ENCODE results near the gene GRIN2A.

The GRIN2A gene

DNA sequence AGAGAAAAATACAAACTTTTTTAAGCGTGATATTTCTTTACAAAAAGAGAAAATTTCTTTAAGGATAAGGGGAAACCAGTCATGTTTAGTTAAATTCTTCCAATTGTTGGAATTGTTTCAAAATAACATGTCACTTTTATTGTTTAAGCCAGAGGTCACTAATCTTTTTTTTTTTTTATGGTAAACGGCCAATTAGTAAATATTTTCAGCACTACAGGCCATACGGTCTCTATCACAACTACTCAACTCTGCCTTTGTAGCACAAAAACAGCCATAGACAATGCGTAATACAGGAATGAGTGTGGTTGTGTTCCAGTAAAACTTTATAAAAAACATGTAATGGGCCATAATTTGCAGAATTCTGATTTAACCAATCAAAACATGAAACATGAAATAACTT, 401.4 kb downstream of the GRIN2A start:
- DNase-seq (ENCODE audit: low read depth in 2 of 3, low spot score in 2 of 3) = no peak

DNA sequence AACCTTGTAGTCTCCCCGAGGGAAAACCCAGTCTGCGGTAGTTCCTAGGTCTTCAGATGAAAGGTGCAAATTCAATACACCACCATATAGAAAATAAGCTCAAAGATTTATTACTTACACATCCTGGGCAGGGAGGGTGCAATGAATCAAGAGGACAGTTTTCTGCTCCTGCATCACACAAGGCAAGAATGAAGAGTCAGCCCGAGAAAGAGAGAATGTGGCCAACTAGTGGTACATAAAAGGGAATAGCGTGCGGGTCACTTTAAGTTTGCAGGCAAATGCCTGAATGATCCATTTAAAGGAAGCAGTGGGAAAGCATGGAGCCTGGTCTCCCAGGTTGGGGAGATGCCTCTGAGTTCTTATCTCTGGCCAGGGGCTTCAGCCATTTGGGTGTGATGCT, 403.4 kb downstream of the GRIN2A start:
- no peak for DNase-seq (ENCODE audit: low read depth in 2 of 3, low spot score in 2 of 3)

DNA sequence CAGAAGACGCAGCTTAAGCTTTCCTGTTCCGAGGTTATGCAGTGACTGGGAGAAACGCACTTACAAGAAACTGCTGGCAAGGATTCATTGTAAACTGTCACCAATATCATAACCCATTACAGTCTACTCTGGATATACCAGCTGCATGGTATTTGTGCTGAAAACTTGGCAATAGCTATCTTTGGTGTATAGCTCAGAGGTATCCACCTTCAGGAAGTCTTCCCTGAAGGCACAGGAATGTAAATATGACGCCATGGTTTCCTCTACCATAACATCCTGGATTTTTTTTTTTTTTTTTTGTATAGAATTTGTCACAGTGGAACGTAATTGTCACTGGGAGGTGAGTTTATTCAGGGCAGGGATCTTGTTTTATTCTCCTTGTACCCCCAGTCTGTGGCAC, 406.2 kb downstream of the GRIN2A start:
- no peak for DNase-seq (ENCODE audit: low read depth in 2 of 3, low spot score in 2 of 3)

DNA sequence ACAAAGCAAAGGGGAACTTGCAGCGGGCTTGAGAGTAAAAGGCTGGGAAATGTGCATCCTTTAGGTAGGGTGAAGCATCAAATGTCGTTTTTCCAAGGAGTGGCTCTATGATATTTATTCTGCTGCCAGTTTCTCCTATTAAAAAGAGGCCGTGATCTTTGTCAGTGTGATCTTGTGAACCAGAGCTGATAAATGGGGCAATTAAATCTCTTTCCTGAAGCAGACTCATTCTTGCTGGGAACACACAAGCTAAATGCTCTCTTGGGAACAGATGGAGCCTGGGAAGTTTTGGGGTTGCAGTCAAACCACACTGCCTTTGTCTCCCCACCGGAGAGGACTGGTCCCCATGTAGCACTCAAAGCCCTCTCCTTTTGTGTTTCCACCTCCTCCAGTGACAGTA, 408.9 kb downstream of the GRIN2A start:
- DNase-seq (ENCODE audit: low read depth in 2 of 3, low spot score in 2 of 3) = no peak

DNA sequence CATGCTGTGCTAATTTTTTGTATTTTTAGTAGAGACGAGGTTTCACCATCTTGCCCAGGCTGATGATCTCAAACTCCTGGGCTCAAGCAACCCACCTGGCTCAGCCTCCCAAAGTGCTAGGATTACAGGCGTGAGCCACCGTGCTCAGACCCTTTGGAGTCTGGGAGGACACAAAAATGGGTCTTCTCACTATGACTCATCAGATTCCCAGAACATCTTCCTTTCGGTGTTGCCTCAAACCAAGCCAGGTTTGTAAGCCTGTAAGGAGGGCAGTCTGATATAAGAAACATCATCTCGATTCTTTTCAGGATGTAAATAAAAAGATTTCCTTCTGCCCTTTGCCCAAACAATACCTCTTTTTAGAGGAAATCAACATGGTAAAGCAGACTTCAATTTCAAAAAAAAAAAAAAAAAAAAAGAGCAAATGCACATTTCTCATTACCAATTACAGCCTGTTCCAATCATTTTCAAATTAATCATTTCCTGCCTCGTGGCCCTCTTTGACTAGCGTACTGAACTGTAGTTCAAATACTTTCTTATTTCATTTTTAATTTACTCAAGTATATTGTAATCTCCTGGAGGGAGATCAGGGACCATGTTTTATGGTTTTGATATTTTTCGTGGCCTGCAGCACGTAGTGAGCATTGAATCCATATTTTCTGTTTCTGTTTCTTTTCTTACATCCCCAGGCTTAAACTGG, 409.6 kb downstream of the GRIN2A start:
- DNase-seq (ENCODE audit: low read depth in 2 of 3, low spot score in 2 of 3) = no peak

DNA sequence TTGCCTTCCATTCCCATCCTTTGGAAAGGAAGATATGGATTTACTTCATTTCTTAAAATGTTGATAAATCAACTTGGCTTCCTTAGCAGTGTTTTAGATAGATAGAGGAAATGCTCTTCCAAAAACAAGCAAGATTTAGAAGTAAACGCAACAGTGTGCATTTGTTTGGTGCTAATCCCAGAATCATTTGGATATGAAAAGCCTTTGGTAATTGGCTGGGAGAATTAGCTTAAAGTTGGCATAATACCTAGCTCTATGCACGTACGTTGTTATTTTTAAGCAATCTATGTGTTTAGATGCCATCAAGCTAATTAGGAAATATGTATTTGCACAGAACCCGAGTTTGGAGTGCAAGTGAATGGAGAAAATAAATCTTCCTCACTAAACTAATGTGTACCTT, 415.3 kb downstream of the GRIN2A start:
- no peak for DNase-seq (ENCODE audit: low read depth in 2 of 3, low spot score in 2 of 3)

DNA sequence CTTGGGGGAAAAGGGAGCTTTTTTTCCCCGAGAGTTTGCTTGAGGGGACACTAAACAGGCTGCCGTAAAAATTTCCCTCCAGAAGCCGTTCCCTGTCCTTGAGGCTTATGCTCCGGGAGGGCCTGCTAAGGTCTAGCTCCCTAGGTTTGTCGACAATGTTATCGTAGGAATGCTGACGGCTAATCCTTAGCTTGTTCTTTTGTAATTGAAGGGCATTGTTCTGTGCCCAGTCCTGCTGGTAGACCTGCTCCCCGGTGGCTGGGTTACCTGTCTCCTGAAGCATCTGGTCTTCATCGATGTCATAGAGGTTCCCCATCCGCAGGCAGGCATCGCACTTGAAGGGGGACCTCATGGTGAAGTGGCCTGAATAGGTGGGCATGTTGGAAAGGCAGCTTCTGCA, 418.7 kb downstream of the GRIN2A start:
- no peak for DNase-seq (ENCODE audit: low read depth in 2 of 3, low spot score in 2 of 3)

DNA sequence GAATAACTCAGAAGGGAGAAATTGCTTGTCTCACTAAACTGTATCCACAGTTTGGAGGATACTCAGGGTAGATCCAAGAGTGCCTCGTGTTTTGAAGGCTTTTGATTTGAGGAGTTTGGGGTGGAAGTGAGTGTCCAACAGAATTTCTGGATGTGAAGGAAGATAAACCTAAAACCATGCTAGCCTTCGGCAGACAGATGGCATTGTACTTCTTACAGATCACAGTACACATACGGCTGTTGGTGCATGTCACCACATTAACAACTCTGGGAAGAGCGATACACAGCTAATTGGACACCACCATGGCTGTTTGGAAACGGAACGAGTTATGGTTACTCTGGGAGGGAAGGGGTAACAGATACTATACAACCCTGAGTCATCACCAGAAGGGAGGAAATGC, 420.4 kb downstream of the GRIN2A start:
- no peak for DNase-seq (ENCODE audit: low read depth in 2 of 3, low spot score in 2 of 3)

DNA sequence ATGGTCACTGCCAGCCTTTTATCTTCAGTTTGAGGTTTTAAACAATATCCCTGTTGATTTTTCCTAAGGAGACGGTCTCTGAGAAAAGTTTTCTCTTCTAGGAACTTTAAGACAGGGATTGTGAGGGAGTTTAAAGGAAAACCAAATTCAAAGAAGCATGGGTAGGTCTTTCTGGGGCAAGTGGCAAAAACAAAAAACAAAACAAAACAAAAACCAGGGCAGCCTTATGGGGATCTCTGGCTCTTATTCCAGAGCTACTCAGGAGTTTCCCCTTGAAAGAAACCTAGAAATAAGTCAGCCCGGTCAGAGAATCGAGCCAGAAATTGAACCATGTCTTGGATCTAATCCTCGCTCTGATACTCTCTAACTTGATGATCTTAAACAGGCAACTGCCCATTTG, 424.5 kb downstream of the GRIN2A start:
- no peak for DNase-seq (ENCODE audit: low read depth in 2 of 3, low spot score in 2 of 3)

DNA sequence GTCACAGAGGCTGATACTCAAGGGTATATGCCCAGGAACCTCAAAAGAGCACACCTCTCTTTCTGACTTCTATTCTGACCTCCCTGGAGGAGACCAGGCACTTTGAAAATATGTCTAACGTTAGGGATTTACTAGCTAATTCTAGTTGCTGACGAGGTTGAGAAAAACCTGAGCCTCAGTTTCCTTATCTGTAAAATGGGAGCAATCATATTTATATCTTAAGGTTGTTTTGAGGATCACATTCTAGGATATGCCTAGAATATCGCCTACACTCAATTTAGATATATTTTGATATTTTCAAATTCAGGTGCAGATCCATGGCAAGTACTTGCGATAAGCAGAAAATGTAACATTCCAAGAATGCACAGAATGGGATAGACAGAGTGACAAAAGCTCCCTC, 425.8 kb downstream of the GRIN2A start:
- DNase-seq (ENCODE audit: low read depth in 2 of 3, low spot score in 2 of 3) = no peak

DNA sequence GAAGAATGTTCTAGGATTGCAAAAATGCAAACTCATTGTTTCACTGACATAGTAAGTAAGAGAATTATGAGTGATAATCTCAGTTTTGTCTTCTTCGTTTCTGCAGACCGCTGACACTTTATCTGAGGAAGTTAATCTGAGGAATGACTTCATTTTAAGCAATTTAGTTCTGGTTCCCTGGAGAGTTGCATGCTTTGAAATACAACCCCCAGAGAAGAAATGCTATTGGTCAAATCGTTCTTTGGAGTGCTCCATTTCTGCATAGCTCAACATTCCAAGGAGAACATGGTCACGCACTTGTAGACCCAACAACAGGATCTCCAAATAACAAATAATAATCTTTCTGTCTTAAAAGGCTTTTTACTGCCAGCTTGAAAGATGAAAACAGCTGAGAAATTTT, 427.1 kb downstream of the GRIN2A start:
- no peak for DNase-seq (ENCODE audit: low read depth in 2 of 3, low spot score in 2 of 3)

DNA sequence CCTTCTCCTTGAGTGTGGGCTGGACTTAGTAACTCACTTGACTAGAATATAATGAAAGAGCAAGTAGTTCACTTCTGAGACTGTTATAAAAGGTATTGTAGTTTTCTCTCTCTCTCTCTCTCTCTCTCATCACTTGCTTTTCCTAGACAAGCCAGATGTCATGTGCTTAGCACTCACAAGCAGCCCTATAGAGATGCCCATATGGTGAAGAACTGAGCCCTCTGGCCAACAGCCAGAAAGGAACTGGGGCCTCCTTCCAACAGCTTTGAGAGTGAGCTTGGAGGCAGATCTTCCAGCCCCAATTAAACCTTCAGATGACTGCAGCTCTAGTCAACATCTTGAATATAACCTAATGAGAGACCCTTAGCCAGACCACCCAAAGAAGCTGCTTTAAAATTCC, 440.5 kb downstream of the GRIN2A start:
- no peak for DNase-seq (ENCODE audit: low read depth in 2 of 3, low spot score in 2 of 3)

DNA sequence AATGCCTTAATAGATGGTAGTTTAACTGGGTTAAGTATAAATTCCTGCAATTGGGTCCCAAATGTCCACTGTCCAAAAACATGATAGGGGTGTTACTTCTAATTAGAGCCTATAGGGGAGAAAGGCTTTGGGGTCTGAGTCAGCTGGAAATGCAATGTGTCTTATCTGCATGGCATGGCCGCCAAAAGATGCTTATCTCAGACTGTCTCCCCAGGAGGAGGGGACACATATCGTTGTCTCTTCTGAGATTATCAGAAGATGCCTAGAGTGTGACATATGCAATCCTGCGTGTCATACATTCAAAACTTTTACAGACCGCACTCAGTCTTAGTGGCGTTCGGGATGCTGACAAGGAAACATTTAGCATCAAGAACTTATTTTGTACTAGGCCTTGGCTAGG, 442.9 kb downstream of the GRIN2A start:
- DNase-seq (ENCODE audit: low read depth in 2 of 3, low spot score in 2 of 3) = no peak

DNA sequence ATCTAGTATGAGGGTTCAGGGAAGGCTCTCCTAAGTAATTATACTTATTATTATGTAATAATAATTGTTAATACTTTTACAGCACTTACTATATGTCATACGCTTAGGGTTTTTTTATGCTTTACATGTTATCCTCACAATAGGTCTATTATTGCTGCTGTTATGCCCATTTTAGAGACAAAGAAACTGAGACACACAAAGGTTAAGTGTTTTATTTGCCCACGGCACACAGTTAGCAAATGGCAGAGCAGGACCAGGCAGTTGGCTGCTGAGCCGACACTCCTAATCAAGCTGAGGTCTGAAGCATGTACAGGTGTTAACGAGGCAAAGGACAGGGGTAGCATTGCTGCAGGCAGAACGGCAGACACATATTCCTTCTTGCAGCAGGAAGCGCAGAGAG, 443.5 kb downstream of the GRIN2A start:
- no peak for DNase-seq (ENCODE audit: low read depth in 2 of 3, low spot score in 2 of 3)

DNA sequence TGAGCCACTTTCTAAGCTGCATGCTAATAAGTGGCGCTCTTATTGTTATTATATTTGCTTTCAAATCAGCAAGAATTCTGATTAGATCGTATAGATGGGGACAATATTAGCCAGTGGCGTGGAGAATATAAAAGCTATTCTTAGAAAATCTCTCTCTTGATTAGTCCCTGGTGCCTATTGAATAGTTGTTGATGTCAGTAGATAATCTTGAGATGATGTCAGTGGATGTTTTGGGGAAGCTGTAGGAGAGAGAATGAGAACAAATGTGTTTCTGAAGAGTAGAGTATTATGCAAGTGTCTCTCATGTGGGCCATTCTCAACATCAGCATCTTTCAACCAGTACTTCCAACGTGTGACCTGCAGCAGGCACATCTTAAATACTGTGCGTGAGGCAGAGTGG, 445.7 kb downstream of the GRIN2A start:
- no peak for DNase-seq (ENCODE audit: low read depth in 2 of 3, low spot score in 2 of 3)

DNA sequence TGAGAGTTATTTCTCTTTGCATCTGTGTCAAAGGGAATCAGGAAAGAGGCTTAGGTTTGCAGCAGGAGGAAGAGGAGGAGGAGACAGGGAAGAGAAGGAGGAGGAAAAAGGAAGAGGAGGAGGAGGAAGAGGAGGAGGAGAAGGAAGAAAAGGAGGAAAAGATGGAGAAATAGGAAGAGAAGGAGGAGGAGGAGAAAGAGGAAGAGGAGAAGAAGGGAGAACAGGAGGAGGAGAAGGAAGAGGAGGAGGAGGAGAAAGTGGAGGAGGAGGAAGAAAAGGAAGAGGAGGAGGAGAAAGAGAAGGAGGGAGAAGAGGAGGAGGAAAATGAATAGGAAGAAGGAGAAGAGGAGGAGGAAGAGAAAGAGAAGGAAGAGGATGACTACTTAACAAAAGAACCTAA, 459.1 kb downstream of the GRIN2A start:
- no peak for DNase-seq (ENCODE audit: low read depth in 2 of 3, low spot score in 2 of 3)

DNA sequence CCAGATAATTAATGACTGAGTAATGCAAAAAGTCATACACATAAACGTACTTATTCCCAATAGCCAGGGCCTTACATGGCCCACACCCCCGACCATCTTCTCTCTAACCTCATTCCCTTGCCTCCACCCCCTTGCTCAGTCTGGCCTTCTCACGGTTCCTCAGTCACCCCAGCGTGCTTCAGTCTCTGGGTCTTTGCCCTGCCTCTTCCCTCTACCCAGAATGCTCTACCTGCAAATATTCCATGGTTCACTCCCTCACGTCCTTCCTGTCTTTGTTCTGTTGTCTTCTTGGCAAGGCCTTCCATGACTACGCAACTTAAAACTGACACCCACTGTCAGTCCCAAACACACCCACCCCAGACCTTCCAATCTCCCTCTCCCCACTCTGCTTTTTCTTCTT, 468.3 kb downstream of the GRIN2A start:
- DNase-seq (ENCODE audit: low read depth in 2 of 3, low spot score in 2 of 3) = no peak

DNA sequence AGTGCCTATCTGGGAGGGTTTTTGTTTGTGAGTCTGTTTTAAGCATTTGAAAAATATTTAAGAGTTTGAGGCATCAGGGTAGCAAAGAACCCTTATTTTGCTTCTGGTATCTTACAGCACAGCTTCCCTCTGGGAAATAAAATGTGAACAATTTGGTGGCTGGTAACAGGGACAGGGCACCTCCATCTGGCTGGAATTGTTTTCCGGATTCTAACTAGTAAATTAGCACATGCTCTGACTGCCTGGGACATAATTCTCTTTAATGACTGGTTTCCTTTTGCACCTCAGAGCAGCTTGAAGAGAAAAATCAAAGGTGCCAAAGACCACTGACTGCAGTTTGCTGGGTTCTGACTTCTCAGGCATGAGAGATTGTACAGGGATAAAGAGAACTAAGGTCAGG, 469.1 kb downstream of the GRIN2A start:
- DNase-seq (ENCODE audit: low read depth in 2 of 3, low spot score in 2 of 3) = no peak

DNA sequence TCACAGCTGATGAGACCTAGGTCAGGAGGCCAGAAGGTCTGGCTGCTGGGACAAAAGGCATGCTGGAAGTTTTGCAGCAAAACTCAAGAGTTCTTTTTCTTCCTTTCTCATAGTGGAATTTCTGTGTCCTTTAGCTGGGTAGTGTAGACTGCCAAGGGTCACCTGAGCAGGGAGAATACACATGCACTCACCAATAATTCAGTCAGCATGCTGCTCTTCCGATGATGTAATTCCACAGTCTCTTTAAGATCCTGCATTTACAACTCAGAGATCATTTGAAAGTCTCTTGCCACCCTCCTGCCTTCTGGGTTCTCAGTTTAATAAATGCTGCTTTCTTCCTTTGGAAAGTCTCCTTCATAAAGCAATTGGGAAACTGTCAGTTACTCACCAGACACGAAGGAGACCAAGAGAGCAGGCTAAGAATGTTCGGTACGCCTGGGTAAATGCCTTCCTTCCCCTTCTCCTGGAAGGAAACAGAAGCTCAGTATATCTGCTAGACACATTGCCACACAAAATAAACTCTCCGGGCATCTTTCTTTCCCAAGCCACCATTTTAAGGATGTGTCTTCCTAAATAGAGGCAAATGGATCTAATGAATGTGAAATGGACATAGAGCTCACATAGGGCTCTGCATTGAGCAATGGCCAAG, 473.1 kb downstream of the GRIN2A start:
- no peak for DNase-seq (ENCODE audit: low read depth in 2 of 3, low spot score in 2 of 3)

DNA sequence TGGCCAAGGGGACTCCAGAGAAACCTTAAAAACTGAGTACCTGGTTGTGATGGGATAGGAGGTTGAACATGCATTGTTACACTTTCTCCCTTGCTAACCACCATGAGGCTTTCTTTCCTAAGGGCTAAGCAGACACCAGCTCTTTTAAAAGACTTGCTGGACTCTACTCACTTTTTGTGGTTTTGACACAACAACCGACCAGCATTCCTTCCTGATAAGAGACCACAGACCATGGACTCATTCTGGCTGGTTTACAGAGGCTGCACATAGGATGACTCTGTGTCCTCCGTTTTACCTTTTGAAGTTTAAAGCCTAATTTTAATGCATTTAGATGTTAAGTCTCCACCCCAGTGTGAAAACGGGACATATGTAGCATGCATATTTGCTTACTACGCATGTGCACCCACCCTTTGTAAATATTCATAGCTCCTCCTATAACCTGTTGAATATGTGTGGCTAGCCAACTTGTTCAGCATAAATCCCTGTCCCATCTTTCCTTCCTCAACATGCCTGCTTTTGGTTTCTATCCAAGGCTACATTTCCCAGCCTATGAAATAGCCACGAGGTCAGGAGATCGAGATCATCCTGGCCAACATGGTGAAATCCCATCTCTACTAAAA, 475.9 kb downstream of the GRIN2A start:
- no peak for DNase-seq (ENCODE audit: low read depth in 2 of 3, low spot score in 2 of 3)

DNA sequence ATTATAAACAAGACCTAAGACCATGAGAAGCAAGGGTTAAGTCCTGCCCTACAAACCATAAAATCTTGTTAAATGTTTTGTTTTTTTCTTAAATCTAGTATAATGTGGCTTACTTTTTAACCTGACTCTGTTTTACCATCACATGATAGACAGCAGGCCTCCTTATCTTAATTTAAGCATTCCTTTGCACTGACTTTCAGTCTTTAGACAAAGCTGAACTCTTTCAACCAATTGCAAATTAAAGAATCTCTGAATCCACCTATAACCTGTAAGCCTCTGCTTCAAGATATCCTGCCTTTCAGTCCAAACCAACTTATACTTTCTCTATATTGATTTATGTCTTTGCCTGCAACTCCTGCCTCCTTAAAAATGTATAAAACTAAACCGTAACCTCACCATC, 478.5 kb downstream of the GRIN2A start:
- DNase-seq (ENCODE audit: low read depth in 2 of 3, low spot score in 2 of 3) = no peak

Measured in activated CD8-positive, alpha-beta memory T cell treated with anti-CD3 and anti-CD28 coated beads for 48 hours (primary cell).